ENCODE measurements around the gene VAV3.
"Not testable (repeated sequence)": the region's sequence is repeated elsewhere in the genome, so short reads cannot be mapped to it uniquely, and the experiment has no call there.

Gene VAV3

DNA sequence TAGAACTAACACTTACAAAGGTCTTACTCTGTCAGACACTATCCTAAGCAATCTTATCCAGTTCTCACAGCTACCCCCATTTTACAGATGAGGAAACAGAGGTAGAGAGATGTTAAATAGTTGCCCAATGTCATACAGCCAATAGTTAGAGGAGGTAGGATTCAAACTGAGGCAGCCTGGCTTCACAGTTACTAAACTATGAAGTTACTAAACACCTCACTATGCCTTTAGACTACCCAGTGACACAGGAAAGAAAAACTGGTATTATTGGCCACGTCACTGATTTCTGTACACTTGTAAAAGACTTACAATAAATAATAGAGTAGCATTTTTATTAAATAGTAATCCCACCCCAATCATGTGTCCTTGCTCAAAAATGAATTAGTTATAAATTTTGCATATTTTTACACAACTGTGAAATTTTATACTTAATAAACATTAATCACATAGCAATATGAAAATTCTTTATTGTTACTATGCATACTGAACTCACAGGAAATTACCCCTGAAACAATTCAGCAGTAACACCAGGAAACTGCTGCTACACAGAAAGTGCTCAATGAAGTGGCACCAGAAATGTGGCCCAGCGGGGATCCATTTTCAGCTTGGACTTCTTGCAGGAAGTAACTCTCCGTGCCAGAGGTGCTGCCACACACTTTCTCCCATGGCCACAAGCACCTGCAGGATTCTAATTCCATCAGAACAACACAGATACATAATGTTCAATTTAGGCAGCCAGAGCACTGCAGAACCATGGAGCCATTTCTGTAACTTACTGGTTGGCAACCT, 69.4 kb downstream of the VAV3 start:
- DNase-seq (ENCODE audit: insufficient read length, low spot score) (no peak), FAIRE-seq (no peak)

DNA sequence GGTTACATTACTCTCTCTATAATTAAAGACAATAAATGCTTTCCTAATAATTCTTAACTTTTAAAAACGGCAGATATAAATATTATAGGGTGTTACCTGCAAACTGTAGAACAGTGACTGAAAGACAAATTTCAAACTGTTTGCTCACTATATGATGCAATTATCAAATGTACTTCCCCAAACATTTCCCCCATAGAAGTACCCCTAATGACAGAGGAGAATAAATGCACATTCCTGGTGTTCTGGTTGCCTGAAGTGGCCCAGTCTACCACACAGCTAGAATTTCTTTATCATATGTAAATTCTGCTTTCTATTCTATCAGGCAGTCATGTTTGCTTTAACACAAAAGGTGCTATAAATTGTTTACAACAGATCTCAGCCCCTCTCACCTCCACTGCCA, 70.4 kb downstream of the VAV3 start:
- DNase-seq (ENCODE audit: insufficient read length, low spot score) (no peak), FAIRE-seq (no peak)

- not testable (repeated sequence) for DNase-seq (ENCODE audit: insufficient read length, low spot score)
Measured at GRCh38 chr1:107893350-107893749, 71.6 kb downstream of the VAV3 start.

DNA sequence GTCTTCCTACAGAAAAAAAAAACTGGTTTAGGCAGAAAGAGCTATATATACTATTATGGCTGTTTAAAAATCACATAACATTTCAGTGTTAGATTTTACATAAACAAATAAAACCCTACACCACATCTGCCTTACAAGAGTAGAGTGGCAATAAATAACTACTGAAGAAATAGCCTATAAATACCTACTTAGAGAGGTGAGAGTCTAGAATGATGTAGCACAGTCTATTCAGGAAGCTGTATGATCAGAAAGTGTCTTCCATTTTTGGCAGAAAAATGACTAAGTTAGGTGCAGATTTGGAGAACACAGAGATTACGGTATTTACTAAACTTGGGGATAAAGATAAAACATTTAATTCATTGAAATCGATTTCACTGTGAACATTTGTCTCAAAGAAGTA, 75.5 kb downstream of the VAV3 start:
- FAIRE-seq (no peak), DNase-seq (ENCODE audit: insufficient read length, low spot score) (no peak)

More at GRCh38 chr1:107893350-107893749, 71.6 kb downstream of the VAV3 start:
- FAIRE-seq, result not testable (repeated sequence)

DNA sequence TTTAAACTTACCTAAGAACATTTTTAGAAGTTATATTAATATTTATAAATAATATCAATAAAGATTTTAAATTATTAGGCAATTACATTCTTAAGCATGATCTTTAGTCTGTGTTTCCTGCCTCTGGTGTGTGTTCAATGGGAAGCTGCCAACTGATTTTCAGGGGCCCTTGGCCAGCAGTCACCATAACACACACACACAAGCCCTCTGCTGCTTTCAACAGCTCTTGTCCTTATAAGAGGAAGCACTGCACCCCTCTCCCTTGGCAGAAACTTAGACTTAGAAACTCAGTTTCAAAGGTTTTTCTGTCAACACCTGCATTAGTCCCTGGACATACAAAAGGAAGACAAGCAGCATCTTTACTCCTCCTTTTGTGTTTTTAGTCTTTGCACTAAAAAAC, 81.4 kb downstream of the VAV3 start:
- DNase-seq (ENCODE audit: insufficient read length, low spot score) (no peak), FAIRE-seq (no peak)

DNA sequence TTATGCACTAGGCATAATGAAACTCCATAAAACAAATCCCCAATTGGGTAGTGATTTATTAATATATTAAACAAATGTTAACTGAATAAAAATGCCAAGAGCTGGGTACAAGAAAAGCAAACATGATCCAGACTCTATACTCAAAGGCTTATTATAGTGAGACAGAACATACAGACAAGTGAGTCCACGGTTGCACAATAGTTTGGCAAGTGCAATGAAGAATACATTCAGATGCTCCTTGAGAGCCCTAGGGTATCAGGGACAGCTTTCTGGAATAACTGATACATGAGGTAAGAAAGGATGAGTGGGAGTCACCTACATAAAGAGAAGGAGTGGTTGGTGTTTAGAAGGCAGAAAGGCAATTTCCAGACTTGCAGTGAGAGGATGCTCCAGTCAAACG, 85.1 kb downstream of the VAV3 start:
- FAIRE-seq (no peak), DNase-seq (ENCODE audit: insufficient read length, low spot score) (no peak)

GRCh38 chr1:107879346-107879745, 85.6 kb downstream of the VAV3 start:
- DNase-seq (ENCODE audit: insufficient read length, low spot score) (no peak), FAIRE-seq (no peak)

DNA sequence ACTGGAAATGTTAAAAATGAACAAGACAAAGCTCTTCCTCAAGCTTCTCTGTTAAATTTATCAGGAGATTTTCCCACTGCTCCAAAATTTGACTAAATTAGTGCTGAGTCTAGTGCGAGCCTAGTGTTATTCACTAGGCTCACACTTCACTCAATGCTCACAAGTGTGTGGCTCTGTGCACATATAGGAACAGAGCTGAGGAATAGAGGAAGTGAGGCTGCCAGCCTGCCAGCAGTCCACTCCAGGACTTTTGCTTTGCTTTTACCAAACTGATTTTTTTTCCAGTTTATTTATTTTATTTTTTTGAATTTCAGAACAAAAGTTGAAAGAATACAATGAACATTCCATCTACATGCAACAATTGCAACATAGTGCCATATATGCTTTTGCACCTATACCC, 87.2 kb downstream of the VAV3 start:
- no peak for FAIRE-seq
- no peak for DNase-seq (ENCODE audit: insufficient read length, low spot score)

GRCh38 chr1:107877092-107877491, 87.9 kb downstream of the VAV3 start:
- no peak for FAIRE-seq
- DNase-seq (ENCODE audit: insufficient read length, low spot score), result no peak

- DNase-seq (ENCODE audit: insufficient read length, low spot score), result no peak
- FAIRE-seq, result no peak
Measured at GRCh38 chr1:107875689-107876088, 89.3 kb downstream of the VAV3 start.

DNA sequence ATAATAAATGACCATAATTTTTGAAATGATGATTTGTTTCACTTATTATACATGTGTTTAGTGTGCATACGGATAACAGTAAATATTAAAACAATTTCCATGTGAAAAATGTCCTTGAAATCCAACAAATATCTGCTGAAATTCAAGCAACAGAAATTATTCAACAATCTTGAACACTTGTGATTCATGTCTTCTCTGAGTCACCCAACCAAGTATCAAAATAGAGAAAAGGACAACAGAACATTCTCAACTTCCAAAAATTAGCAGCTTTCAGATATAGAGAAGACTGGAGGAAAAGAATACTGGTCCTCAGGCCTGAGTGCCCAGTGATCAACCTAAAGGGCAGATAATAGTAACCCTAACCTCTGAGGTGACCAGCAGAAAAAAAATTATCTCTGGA, 90.8 kb downstream of the VAV3 start:
- no peak for FAIRE-seq
- DNase-seq (ENCODE audit: insufficient read length, low spot score), result no peak

GRCh38 chr1:107871687-107872395, 93.1 kb downstream of the VAV3 start:
- FAIRE-seq (no peak), DNase-seq (ENCODE audit: insufficient read length, low spot score) (no peak)

DNA sequence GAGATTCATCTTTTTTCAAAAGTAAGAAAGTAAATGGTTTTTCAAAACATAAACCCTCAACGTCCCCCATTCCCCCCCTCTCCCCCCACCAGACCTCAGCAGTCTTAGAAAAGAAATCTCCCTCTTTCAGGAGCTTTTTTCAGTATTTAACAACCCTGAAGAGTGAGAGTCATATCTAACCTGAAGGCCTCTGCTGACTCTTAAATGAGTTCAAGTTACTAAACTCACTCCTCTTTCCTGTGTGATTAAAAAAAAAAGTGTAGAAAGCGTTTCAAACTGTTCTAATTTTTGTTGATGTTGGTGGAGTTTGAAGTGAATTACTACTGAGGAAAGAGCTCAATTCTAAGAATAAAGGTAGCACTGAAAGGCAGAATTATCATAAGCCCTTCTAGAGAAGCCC, 93.7 kb downstream of the VAV3 start:
- no peak for FAIRE-seq
- DNase-seq (ENCODE audit: insufficient read length, low spot score), result no peak

- DNase-seq (ENCODE audit: insufficient read length, low spot score) (no peak), FAIRE-seq (no peak)
Measured at GRCh38 chr1:107870696-107871095, 94.3 kb downstream of the VAV3 start.

GRCh38 chr1:107867897-107868296, 97.1 kb downstream of the VAV3 start:
- FAIRE-seq (no peak), DNase-seq (ENCODE audit: insufficient read length, low spot score) (no peak)

DNA sequence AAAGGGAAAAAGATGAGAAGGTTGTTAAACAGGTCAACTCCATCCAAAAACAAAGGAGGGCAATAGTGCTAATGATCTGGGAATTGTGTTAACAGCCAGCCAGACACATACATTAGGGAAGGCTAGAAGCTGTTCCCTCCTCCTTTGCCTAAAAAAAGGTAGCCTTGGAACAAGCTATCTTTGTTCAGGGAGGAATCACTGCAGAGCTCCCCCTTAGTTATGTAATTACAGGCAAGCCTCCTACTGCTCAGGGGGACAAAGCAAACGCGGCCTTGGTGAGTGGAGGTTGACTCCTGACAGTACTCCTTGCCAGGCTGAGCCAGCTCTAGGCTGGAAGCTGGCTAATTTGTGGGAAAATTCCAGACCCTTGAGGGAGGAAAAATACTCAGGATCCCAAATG, 97.6 kb downstream of the VAV3 start:
- DNase-seq (ENCODE audit: insufficient read length, low spot score) (no peak), FAIRE-seq (no peak)

- FAIRE-seq, result no peak
Measured at GRCh38 chr1:107866870-107867269, 98.1 kb downstream of the VAV3 start.

GRCh38 chr1:107865627-107866026, 99.4 kb downstream of the VAV3 start:
- DNase-seq (ENCODE audit: insufficient read length, low spot score) (no peak), FAIRE-seq (no peak)

More at GRCh38 chr1:107866870-107867269, 98.1 kb downstream of the VAV3 start:
- no peak for DNase-seq (ENCODE audit: insufficient read length, low spot score)

DNA sequence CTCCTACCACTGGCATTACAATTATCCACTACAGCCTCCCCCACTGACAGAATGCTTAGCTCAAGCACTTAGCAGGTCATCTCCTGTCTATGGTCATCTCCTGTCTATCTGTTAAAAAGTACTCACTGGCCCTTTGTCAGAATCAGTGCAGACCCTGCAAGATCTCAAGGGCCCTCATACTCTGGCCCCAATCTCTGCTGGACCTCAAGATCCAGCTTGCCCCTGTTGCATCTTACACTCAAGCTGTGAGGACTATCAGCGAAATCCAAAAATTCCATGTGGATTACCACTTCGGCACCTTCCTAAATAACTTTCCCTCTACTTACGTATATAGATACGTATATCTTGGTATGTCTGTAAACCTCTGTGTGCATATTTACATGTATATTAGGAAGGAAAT, 101.6 kb downstream of the VAV3 start:
- FAIRE-seq, result no peak

GRCh38 chr1:107862064-107862463, 102.9 kb downstream of the VAV3 start:
- DNase-seq (ENCODE audit: insufficient read length, low spot score), result no peak
- no peak for FAIRE-seq

More for the DNA sequence above, 101.6 kb downstream of the VAV3 start:
- no peak for DNase-seq (ENCODE audit: insufficient read length, low spot score)

DNA sequence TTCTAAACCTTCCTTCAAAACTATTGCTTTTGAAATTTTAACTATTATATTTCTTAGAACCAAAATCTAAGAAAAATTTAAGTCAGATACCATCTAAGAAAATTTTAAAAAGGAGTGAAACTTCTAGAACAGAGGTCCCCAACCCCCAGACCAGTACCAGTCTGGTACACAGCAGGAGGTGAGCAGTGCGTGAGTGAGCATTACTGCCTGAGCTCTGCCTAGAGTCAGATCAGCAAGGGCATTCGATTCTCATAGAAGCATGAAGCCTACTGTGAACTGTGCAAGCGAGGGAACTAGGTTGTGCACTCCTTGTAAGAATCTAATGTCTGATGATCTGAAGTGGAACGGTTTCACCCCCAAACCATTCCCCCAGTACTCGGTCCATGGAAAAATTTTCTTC, 106.7 kb downstream of the VAV3 start:
- no peak for FAIRE-seq

GRCh38 chr1:107851418-107851817, 113.6 kb downstream of the VAV3 start:
- FAIRE-seq (no peak), DNase-seq (ENCODE audit: insufficient read length, low spot score) (no peak)

More for the DNA sequence above, 106.7 kb downstream of the VAV3 start:
- DNase-seq (ENCODE audit: insufficient read length, low spot score), result no peak
